ENCODE results near the gene PALLD. TPM values are rescaled to one million over a fixed set of nuclear protein-coding genes. Genes with fewer than 3 reads are reported as not detected.
A peak's percentile ranks its signal among the peaks of the same experiment; 100 is the strongest.

PALLD gene
- total RNA-seq, 1 experiment from 2014 or later = 0.51 TPM

DNA sequence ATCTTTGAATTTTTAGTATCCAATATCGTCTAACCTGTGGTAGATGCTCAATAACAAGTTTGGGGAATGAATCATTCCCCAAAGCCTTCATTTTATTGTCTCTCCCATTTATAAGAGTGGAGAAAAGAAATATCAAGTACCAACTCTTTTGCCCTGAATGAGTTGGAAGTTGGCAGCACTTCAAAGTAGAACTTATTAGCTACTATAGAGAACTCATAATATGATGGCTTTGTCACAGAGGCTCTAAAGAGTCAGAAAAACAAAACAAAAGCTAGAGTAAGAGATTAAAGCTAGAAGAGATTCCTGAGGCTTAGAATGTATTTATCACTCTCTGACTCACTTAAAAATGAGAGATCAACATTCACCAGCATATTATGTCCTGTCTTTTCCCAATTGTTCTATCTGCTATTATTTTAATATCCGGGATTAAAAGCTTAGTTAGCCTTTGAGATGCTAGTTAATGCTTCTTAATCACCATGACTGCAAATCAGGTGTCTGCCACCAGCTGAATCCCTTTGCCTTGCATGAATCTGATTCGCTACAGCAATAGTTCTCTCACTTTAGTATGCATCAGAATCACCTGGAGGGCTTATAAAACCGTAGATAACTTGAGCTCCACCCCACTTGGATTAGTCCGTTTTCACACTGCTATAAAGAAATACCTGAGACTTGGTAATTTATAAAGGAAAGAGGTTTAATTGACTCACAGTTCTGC is 77.9 kb downstream of the PALLD start:
- DNase-seq (ENCODE audit: low spot score) = no peak
- in situ Hi-C loops (cut with HindIII; ENCODE audit: low sequenced_read_pairs) = no loop called here

DNA sequence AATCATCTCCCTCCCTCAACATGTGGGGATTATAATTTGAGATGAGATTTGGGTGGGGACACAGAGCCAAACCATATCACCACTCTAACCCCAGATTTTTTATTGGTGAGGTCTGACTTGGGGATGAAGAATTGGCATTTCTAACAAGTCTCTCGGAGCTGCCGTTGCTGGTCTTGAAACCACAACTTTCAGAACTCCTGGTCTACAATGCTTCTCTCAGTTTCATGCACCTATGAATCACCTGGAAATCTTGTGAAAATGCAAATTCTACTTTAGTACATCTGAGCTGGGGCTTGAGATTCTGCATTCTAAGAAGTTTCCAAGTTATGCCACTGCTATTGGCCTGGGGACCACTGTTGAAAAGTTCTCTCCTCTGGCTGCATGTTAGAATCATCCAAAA is 78.6 kb downstream of the PALLD start:
- DNase-seq (ENCODE audit: low spot score) = no peak
- in situ Hi-C loops (cut with HindIII; ENCODE audit: low sequenced_read_pairs) = no loop called here

DNA sequence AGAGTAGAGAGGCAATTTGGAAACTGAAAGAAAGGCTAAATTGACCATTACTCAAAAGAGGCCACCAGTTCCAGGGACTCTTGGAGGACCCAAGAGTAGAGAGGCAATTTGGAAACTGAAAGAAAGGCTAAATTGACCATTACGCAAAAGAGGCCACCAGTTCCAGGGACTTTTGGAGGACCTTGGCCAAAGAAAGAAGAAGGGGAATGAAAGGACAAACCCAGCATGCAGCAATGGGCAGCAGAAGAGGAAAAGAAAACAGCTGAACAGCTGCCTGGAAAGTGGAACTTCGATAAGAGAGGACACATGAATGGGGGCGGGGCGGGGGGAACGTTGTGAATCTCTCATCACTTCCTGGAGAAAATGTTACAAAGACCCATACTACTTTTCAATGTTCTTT is 80.8 kb downstream of the PALLD start:
- in situ Hi-C loops (cut with HindIII; ENCODE audit: low sequenced_read_pairs) = no loop called here
- DNase-seq (ENCODE audit: low spot score) = no peak

DNA sequence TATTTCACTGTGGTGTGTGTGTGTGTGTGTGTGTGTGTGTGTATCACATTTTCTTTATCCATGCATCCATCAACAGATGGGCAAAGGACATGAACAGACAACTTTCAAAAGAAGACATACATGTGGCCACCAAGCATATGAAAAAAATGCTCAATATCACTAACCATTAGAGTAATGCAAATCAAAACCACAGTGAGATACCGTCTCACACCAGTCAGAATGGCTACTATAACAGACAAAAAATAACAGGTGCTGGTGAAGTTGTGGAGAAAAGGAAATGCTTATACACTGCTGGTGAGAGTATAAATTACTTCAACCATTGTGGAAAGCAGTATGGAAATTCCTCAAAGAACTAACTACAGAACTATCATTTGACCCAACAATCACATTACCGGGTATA is 83.4 kb downstream of the PALLD start:
- in situ Hi-C loops (cut with HindIII; ENCODE audit: low sequenced_read_pairs) = no loop called here
- no peak for DNase-seq (ENCODE audit: low spot score)

DNA sequence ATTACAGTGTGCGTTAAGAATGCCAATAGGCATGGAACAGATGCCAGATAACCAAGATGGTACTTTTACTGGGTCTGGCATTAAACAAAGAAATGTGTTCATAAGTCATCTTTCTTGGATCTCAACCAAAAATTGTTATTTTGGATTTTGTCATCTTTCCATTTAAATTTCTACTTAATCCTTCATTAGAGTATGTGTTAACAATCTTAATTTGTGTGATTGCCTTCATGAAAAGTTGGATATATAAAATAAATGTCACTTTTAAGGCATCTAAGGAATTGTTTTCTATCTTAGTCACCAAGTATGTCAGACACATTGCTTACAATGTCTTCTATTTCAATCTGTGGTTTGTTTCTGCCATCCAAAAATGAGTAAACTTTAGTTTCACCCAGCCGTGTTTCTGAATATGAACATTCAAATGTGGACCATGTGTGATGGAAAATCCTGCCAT is 87.5 kb downstream of the PALLD start:
- no peak for DNase-seq (ENCODE audit: low spot score)
- in situ Hi-C loops (cut with HindIII; ENCODE audit: low sequenced_read_pairs) = no loop called here

DNA sequence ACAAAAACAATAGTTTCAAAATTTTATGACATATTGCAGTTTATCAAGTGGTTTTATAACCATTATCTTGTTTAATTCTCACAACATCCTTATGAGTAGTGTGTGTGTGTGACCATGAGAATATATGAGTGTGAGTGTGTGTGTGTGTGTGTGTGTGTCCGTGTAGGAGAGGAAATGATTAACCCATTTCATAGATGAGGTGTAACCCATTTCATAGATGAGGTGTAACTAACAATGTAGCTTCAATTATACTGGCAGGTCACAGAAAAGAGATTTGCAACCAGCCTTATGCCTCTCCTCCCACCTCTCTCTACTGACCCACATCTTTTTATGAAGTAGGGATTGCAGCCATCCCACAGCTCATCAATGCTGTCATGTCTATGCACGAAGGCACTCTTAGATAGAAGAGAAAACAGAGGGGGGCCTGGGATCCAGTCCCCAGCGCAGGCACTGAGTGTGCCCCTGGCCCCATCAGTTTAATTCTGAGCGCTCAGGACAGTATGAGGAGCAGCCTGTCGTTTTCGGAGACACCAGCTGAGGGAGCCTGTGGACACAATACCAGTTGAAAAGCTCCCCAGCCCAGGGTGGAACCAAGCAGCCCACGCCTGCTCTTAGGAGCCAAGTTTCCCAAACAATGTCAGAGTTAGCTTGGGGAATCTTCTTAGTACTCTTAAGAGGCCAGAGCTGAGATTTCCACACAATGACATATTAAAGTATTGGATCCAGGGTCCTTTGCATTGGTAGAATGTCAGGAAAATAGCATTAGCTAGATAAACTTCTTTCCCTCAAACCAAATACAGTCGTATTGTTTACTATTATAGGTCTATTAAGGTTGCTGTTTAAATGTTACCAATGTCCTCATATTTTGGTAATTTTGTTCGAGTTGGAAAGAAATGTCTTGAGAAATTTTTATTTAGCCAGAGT is 88.6 kb downstream of the PALLD start:
- in situ Hi-C loops (cut with HindIII; ENCODE audit: low sequenced_read_pairs) = no loop called here
- DNase-seq (ENCODE audit: low spot score) = peak; percentile 45

DNA sequence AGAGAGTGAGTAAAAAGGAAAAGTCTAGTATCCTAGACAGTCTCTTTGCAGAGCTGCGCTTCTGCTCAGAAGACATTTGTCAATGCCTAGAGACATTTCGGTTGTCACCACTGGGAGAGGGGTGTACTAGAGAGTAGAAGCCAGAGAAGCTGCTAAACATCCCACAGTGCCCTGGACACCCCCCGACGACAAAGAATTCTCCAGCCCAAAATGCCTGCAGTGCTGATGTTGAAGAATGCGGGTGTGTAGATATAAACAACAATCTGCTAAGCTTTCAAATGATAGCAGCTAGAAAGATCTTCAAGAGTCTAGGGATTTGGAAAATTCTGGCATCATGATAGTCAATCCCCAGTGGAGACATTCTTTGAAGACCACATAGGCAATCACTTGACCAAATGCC is 90.1 kb downstream of the PALLD start:
- in situ Hi-C loops (cut with HindIII; ENCODE audit: low sequenced_read_pairs) = no loop called here

DNA sequence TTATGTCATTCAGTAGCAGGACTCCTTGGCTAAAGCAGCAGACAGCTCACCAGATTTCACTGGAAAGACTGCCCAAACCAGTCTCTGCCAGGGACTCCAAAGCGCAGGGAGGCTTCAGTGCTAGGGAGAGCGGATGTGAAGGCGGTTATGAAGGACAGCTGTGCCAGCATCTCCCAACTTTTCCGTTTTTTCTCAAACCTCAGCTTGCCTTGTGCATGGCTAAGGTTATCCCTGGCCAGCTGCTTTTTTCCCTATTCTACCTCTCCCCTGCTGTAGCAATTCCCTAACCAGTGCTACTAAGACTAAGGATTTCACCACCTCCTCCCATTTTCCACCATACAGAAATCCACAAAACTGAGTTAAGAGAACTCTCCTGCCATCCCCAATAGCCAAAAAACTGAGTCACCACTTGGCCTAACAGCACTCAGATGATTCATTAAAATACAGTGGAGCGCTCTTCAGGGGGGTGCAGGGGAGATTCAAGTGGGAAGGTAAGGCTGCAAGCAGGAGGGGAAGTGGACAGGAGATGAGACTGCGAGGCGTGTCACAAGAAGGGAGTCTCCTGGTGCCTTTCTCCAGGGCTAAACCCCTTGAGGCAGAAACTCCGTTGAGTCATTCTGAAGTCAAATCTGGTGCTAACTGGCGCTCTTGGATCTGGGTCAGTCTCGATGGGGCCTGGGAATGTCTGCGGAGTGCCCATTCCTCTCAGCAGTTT is 90.7 kb downstream of the PALLD start:
- no peak for DNase-seq (ENCODE audit: low spot score)
- in situ Hi-C loops (cut with HindIII; ENCODE audit: low sequenced_read_pairs) = no loop called here

More for the DNA sequence above, 90.1 kb downstream of the PALLD start:
- DNase-seq (ENCODE audit: low spot score) = no peak

DNA sequence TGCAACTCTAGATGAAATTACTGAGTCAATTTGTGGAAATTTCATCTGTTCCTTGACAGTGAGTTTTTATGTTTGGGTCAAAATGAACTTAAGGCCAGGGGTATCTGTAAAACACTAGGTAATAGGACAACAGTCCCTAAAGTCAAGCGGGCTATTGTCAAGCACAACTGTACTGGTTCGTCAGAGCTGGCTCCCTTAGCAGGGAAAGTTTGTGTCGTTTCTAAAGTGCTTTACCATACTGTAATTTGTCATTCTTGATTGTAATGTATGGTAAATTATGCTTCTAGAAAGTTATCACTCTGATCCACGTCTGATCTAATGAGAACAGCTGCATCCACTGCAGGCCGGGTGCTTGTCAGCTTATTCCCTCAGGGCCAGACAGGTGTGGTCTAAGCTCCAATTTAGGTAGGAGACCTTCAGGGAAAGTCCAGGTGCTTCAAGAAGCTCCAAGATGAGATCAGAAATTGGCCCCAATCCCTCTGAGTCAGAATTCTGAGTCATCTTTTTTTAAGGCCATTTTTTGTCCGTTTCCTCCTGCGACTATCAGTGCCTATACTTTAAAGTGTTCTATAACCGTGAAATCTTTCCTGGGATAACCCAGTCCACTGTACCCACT is 92.2 kb downstream of the PALLD start:
- in situ Hi-C loops (cut with HindIII; ENCODE audit: low sequenced_read_pairs) = no loop called here
- DNase-seq (ENCODE audit: low spot score) = no peak

DNA sequence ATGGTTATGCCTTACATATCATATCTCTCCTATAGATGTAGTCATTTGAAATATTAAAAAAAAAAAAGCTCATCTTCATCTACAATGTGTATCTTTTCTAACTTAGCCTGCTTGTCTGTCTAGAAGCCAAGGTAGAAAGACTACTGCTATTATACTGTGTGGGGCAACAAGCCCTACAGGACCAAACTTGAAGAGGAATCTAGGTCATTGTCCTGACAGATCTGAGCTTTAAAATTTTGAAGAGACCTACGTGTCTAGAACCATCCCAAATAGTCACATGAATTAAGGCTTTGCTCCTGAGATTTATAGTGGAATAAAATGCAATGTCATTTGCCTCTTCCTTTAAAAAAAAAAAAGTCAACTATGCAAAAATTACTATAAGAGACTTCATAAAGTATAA is 95.8 kb downstream of the PALLD start:
- no peak for DNase-seq (ENCODE audit: low spot score)
- in situ Hi-C loops (cut with HindIII; ENCODE audit: low sequenced_read_pairs) = no loop called here

DNA sequence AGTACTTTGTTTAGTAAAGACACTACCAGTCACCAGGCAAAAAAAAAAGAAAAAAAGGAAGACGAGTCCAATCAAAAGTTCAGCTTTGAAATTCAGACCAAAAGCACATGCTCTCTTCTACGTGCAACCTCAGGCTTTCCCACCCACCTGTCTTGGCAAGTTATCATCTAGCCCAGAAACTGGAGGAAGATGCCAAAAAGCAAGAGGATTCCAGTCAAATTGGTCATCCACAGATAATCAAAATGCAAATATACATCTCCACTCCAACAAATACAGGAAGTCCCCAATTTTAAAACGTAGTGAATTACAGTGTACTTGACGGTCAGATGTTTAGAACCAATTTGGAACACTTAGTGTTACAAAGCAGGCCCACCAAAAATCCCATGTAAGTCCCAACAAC is 96.5 kb downstream of the PALLD start:
- in situ Hi-C loops (cut with HindIII; ENCODE audit: low sequenced_read_pairs) = no loop called here

DNA sequence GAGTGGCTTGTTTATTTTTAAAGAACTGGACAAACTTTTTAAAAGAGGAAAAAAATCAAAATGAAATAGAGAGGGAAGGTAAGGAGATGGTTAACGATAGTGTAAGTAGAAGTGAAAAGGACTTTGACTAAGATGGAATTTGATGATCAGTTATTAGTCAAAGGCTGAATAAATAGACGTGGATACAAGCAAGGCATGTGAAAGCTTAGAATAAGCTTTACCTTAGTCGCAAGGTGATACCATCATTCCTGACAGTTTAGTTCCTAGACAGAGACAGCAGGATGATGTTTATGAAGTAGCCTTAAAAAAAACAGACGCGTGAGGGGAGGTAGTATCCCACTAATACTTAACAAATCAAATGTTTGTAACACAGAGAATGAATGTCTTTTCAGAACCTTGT is 97.3 kb downstream of the PALLD start:
- in situ Hi-C loops (cut with HindIII; ENCODE audit: low sequenced_read_pairs) = no loop called here
- no peak for DNase-seq (ENCODE audit: low spot score)

More for the DNA sequence above, 96.5 kb downstream of the PALLD start:
- DNase-seq (ENCODE audit: low spot score) = no peak

DNA sequence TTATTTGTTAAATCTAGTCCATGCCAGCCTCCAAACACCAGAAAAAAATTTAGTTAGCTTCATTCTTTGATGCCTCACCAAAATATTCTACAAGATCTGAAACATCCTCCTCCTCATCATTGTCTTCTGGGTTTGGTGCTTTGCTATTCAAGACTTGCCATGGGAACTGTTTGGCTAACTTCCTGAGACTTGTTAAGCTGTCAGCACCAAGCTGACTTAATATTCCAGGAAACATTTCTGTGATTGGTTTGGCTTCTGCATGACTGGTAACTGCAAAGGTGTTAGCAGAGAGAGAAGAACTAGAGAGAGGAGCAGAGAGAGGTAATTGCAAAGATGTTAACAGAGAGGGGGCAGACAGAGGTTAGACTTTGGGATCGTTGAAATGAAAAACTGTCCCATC is 101.3 kb downstream of the PALLD start:
- in situ Hi-C loops (cut with HindIII; ENCODE audit: low sequenced_read_pairs) = no loop called here
- DNase-seq (ENCODE audit: low spot score) = no peak

DNA sequence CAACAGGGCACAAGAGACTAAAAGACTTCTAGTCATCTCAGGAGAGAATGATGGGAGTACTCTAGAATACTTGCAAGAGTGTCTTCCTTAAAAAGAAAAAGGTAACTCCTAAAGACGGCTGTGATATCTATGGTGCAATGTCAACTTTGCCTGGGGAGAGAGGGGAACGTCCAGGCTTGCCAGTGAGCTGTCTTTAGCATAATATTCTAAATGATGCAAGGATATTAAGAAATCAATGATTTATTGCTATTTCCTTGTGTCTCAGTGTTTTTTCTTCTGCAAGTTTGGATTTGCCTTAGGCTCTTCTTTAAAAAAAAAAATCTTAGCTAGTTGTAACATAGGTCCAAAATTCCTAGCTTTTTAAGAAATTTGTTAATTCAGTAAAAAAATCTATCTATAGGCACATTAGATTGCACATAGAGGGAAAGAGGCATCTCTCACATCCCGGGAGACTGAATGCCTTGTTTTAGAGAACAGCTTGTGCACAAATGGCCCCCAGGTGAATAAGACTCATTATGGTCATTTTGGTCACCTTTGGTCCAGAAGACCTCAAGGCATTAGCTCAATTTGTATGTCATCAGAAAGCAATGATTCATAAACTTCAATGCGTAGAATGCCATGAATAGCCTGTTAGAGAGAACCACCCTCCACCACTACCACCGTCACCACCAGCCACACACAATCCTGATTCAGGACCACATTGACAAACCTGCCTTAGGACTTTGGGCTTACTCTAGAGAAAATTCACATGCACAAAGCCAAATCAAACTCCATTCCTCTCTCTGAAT is 104.1 kb downstream of the PALLD start:
- in situ Hi-C loops (cut with HindIII; ENCODE audit: low sequenced_read_pairs) = no loop called here
- no peak for DNase-seq (ENCODE audit: low spot score)

DNA sequence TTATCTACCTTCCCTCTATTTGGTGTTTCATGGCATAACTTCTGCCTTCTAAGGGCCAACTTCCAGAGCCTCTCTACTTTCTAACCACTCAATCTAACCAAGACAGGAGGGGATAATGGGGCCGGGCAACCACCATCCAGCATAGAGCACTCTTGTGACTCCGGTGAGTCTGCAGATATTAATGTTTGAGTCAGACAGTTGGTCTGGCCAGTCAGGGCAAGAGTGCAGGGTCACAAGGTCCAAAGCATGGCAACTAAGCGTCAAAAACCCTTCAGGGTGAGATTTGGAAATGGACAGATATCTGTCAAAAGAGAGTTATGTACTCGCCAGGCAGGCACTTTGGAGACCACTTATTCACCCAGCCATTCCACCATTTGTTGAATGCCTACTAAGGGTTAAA is 105.0 kb downstream of the PALLD start:
- DNase-seq (ENCODE audit: low spot score) = no peak
- in situ Hi-C loops (cut with HindIII; ENCODE audit: low sequenced_read_pairs) = no loop called here

DNA sequence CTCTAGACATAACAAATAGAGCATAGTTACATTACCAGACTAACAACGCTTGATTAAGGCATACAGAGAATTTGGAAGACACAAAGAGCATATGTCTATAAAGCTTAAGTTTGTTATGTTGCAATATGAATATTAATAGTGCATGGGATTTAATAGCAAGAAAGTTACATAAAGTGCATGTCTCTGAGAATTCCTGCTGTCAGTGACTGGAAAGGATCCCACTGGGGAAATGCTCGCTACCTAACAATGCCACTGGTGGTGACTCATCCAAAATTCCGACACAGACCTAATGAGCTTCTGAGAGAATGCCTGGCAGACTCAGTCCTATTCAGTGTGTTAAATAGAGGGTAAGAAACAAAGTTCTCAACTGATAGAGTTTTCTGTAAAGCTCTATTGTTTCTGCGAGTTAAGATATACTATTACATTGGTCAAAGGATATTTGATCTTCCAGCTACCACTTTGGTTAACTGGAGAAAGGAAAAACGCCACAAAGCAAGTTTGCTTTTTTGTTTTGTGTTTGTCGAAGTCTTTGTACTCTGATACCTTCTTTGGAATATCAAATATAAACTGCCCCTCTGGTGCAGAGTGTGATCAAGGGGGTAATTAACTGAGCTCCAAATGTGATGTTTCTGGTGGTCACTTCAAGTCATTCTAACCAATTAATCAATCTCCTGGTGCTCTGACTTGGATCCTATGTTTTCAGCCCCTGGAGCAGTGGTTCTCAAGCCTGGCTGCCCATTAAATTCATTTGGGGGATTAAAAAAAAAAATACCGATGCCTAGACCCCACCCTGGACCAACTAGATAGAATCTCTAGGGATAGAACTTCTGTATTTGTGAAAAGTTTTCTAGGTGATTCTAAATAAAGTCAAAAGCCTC is 107.9 kb downstream of the PALLD start:
- no peak for DNase-seq (ENCODE audit: low spot score)
- in situ Hi-C loops (cut with HindIII; ENCODE audit: low sequenced_read_pairs) = no loop called here

DNA sequence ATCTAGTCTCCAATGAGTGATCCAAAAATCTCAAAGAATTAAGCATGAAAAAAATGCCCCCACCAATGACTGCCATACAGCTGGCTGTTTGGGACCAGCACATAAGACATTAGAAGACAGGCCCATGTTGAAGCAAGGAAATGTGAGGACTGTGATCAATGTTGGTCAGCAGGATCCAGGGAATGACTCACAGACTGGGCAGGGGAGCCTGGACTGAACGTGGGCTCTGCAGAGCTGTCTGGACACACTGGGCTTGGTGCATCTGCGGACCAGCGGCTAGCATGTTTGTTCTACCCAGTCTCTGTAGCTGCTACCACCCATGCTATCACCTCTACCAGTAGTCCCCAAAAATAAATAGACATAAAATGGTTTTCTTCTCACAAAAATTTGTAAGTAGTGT is 108.6 kb downstream of the PALLD start:
- no peak for DNase-seq (ENCODE audit: low spot score)
- in situ Hi-C loops (cut with HindIII; ENCODE audit: low sequenced_read_pairs) = no loop called here

DNA sequence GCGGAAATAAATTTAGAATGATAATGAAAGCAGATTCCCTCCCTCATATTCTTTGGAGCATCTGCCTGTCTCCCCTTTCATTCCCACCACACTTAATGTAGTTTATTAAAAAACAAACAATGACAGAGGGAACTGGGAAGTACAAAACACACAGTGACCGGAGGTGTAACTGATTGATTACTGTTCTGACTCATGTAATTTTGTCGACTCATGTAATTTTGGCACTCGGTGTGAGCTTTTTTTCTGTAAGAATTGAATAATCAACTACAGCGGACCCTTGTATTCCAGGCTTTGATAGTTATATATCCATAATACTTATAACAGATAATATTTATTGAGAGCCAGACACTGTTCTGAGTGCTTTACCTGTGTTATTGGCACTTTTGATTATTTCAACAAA is 110.4 kb downstream of the PALLD start:
- no peak for DNase-seq (ENCODE audit: low spot score)
- in situ Hi-C loops (cut with HindIII; ENCODE audit: low sequenced_read_pairs) = no loop called here
